Duodenal mucosa (tissue), 2 donors: ENCODE data around the gene TMEM170B.
A peak's percentile ranks its signal among the peaks of the same experiment; 100 is the strongest.

Experiments used
- H3K27ac ChIP-seq: one replicate; pipeline ENCODE4 v1.7.0; 2013; ENCODE audit warnings: low read depth, low read length
- H3K27me3 ChIP-seq, 2 donors: one replicate each; pipeline ENCODE4 v1.7.0; 2013; ENCODE audit warnings: low read length in 2 of 2, control low read depth in 1 of 2; ENCODE audit not compliant: insufficient read depth in 2 of 2, control insufficient read depth in 1 of 2
- H3K36me3 ChIP-seq, 2 donors: one replicate each; pipeline ENCODE4 v1.7.0; 2013; ENCODE audit warnings: low read length in 2 of 2, control low read depth in 1 of 2; ENCODE audit not compliant: insufficient read depth in 2 of 2, control insufficient read depth in 1 of 2
- H3K4me1 ChIP-seq, 2 donors: one replicate each; pipeline ENCODE4 v1.7.0; 2013; ENCODE audit warnings: low read length in 2 of 2, control low read depth in 1 of 2; ENCODE audit not compliant: insufficient read depth in 2 of 2, control insufficient read depth in 1 of 2
- H3K4me3 ChIP-seq, 2 donors: one replicate each; pipeline ENCODE4 v1.7.0; 2013; ENCODE audit warnings: low read length in 2 of 2, low read depth in 1 of 2
- H3K9ac ChIP-seq, 2 donors: one replicate each; pipeline ENCODE4 v1.7.0; 2013; ENCODE audit warnings: low read length in 2 of 2, low read depth in 1 of 2
- H3K9me3 ChIP-seq, 2 donors: one replicate each; pipeline ENCODE4 v1.7.0; 2013; ENCODE audit warnings: low read length in 2 of 2, control low read depth in 1 of 2; ENCODE audit not compliant: control insufficient read depth in 1 of 2

The TMEM170B gene, protein sequence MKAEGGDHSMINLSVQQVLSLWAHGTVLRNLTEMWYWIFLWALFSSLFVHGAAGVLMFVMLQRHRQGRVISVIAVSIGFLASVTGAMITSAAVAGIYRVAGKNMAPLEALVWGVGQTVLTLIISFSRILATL

DNA sequence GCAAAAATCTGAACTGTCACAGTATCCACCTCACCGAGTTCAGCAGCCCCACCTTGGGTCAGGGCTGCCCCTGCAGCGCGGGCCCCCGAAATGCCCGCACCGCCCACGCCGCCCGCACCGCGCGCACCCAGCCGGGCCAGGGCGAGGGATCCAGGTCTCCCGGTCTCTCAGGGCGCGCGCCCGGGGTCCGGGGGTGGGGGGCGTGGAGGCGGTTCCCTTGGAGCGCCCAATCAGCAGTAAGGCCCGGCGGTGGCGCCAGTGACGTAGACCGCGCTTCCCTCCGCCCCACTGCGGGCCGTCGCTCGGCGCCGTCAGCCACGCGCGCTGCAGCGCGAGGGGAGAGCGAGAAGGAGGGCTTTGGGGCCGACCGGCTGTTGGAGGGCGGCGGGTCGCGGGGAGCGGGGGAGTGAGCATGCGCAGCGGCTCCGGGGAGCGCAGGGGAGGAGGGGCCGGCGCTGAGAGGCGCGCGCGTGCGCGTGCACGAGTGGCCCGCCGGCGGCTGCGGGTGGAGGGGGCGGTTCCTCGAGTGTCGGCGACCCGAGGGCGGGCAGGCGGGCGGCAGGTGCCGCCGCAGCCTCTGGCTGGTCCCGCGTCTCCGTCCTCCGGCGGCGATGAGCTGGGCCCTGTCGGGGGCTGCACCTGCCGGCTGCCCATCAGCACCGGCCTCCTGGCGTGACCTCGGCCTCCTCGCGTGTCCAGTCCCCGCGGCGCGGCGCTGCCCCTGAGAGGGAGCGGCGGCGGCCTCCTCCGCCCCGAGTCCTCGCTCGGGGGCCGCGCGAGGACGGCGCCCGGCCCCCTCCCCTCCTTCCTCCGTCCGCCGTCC is at the start of gene TMEM170B:
Gene TMEM170B, plus strand, starts transcription at position 521 of the 823 bp plus-strand sequence. CDS start 529 bp downstream, outside the sequence.
- Histone ChIP-seq H3K27me3 (no peaks in the 10 kb centered on the region), H3K4me1 (peaks cover 7 to 9% of the 10 kb centered on the region in 2 donors), H3K27ac (peak within 1 kb of the TSS; percentile 50), H3K36me3 (no peaks in the 10 kb centered on the region), H3K9me3 (no peaks in the 10 kb centered on the region), H3K9ac (peak within 1 kb of the TSS; percentile 63 to 67), H3K4me3 (peak within 1 kb of the TSS; percentile 75 to 78)

DNA sequence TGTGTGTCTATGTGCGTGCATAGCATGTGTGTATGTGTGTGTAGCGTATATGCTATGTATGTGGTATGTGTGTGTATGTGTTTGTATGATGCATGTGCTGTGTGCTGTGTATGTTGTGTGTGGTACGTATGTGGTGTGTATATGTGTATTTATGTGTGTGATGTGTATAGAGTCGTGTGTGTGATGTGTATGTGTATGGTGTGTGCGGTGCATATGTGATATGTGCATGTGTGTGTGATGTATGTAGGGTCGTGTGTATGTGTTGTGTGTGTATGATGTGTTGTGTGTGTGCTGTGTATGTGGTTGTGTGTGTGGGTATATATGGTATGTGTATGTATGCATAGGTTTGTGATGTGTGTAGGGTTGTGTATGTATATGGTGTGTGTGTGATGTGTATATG is 46.6 kb upstream of the TMEM170B start:
- H3K27ac ChIP-seq = no peak overlapping the region
- H3K27me3 ChIP-seq = no peaks in the 10 kb centered on the region
- H3K9me3 ChIP-seq = no peaks in the 10 kb centered on the region
- no peaks in the 10 kb centered on the region for H3K4me1 ChIP-seq
- no peak overlapping the region for H3K9ac ChIP-seq
- no peak overlapping the region for H3K4me3 ChIP-seq
- no peaks in the 10 kb centered on the region for H3K36me3 ChIP-seq

DNA sequence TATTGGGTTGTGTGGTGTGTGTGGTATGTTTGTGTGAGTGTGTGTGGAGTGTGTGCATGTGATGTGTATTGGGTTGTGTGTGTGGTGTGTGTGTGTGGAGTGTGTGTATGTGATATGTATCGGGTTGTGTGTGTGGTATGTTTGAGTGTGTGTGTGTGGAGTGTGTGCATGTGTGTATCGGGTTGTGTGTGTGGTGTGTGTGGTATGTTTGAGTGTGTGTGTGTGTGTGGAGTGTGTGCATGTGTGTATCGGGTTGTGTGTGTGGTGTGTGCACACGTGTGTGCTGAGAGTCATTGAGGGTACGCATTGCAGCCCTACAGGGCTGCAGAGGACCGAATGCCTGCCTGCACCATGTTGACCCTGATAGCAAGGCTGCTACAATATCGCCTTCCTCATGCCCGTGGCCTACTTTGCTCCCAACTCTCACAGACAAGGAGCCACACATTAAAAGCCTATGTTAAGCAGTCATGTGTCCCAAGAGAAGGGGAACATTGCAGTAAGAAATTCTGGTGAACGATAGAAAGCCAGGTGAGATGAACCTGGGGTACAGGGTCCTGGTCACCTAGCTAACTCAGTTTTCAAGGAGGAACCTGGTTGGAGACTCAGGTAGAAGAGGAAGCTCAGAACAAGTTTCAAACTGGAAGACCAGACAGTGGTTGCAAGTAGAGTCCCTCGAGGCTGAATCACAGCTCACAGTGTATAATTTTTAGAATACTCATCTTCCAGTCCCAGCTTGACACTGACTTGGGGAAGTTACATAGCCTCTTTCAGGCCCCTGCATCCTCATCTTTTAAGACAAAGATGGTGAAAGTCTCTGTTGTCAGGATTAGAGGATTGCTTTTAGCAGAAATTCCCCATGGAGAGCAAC is 45.7 kb upstream of the TMEM170B start:
- H3K4me1 ChIP-seq = no peaks in the 10 kb centered on the region
- H3K9me3 ChIP-seq = no peaks in the 10 kb centered on the region
- H3K27ac ChIP-seq = no peak overlapping the region
- H3K36me3 ChIP-seq = no peaks in the 10 kb centered on the region
- H3K4me3 ChIP-seq = no peak overlapping the region
- no peak overlapping the region for H3K9ac ChIP-seq
- H3K27me3 ChIP-seq = no peaks in the 10 kb centered on the region

DNA sequence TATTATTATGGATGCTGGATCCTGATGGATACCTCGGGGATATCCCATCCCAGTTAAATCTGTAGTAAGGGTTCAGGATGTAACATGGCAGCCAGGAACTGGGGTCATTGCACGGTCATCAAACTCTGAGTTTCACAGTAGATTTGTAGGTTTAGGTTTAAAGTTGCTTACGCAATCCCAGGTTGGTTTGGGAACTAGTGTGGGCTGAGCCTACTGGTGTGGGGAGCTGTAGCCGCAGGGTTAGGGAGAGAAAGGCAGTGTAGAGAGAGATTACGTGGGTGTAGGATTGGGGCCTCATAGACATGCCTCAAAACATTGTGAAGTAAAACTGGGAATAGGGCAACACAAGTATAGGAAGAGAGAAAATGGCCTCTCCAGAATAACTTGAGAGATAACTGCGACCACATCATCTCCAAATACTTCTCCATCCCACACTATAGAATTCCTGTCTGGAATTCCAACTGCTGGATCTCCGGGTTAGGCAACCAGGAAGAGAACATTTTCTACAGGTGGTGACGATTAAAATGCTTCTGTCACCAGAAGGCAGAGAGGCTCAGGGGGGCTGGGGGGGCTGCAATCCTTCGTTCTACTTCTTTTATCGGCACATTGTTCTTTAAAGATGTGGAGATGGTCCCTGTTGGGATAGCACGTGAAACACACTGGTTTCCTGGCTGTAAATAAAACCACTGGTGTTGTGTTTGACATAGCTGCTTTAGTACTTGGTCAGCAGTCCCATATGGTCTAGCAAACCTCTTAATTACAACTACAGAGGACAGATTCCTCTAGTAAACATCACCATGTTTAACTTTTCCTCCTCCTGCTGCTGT is 44.9 kb upstream of the TMEM170B start:
- Histone ChIP-seq H3K9me3 (no peaks in the 10 kb centered on the region), H3K9ac (no peak overlapping the region), H3K27ac (no peak overlapping the region)

DNA sequence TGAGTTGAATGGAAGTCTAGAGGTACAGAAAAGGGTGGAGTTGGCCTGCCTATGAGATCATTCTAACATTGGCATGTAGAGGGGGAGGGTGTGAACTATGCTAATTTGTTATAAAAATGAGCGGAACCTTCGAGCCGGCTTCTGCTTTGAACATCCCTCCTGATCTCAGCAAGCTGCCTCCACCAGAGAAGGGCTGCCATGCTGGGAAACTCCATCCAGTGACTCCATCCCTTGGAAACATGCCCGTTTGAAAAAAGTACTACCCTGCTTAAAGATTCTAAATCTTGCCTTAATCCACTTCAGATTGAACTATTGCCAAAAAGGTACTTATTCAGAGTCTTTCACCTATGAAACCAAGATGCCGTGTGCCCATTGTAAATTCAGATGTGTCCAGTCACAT is 43.6 kb upstream of the TMEM170B start:
- no peak overlapping the region for H3K27ac ChIP-seq
- H3K9me3 ChIP-seq = no peaks in the 10 kb centered on the region
- H3K36me3 ChIP-seq = no peaks in the 10 kb centered on the region
- H3K4me1 ChIP-seq = no peaks in the 10 kb centered on the region
- no peak overlapping the region for H3K4me3 ChIP-seq
- H3K27me3 ChIP-seq = no peaks in the 10 kb centered on the region
- H3K9ac ChIP-seq = no peak overlapping the region

More for the DNA sequence above, 44.9 kb upstream of the TMEM170B start:
- Histone ChIP-seq H3K27me3 (no peaks in the 10 kb centered on the region), H3K36me3 (no peaks in the 10 kb centered on the region), H3K4me1 (no peaks in the 10 kb centered on the region), H3K4me3 (no peak overlapping the region)

DNA sequence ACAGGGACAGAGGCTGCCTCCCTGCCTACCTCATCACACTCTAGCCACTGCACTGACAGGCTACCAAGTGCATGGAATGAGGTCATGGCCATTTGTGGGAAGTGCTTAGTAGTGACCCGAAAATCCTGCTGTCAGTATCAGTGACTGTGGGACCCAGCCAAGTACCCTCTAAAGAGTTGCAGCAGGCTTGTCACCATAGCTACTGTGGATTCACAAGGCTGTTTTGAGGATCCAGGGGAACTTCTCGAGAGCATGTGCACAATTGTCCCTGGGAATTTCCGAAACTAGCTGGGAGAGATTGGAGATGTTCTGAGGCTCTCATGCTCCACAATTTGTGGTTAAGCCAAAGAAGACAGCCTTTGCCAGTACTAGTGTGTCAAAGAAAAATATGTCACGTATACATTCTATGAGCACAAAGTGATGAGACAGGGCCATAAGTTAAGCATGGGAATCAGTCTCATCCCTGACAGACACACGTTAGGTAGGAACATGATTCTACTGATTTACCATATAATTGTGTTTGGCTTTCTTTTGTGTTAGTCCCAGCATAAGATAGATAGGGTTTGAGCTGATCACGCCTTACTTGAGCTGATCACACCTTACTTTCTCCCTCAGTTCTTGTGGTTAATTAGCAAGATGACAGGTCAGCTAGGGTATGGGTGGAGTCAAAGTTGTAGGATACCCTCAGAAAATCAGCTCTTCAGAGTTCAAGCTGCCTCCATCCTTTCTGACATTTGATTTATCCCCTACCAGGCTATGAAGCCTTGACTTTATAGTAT is 42.6 kb upstream of the TMEM170B start:
- no peaks in the 10 kb centered on the region for H3K4me1 ChIP-seq
- H3K9me3 ChIP-seq = no peaks in the 10 kb centered on the region
- H3K27ac ChIP-seq = no peak overlapping the region
- no peak overlapping the region for H3K4me3 ChIP-seq
- H3K27me3 ChIP-seq = no peaks in the 10 kb centered on the region
- H3K9ac ChIP-seq = no peak overlapping the region
- H3K36me3 ChIP-seq = no peaks in the 10 kb centered on the region

DNA sequence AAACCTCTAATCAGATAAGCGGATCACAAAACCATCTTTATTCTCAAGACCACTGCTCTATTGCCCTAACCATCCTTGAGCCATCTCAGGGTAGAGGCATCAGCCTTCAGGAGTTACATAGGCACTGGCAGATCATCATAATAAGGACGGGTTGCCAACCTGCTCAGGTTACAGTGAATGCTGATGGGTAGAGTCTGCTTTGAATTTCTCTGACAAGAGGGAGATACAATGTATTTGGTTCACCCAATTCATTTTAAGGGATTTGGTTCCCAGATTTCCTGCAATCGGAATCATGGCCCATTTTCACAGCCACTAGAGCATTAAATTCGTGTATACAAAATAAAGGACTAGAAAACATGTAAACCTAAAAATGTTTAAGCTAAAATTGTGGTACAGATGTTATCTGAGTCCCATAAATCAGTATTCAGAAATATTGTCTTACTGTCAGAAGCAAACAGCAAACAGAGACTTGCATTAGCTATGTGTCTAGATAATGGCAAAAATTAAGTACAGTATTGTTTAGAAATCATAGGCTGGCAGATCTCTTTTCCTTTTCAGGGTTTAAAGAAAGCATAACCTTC is 41.9 kb upstream of the TMEM170B start:
- Histone ChIP-seq H3K4me1 (no peaks in the 10 kb centered on the region), H3K4me3 (no peak overlapping the region), H3K9me3 (no peaks in the 10 kb centered on the region), H3K36me3 (no peaks in the 10 kb centered on the region), H3K27me3 (no peaks in the 10 kb centered on the region), H3K9ac (no peak overlapping the region), H3K27ac (no peak overlapping the region)

DNA sequence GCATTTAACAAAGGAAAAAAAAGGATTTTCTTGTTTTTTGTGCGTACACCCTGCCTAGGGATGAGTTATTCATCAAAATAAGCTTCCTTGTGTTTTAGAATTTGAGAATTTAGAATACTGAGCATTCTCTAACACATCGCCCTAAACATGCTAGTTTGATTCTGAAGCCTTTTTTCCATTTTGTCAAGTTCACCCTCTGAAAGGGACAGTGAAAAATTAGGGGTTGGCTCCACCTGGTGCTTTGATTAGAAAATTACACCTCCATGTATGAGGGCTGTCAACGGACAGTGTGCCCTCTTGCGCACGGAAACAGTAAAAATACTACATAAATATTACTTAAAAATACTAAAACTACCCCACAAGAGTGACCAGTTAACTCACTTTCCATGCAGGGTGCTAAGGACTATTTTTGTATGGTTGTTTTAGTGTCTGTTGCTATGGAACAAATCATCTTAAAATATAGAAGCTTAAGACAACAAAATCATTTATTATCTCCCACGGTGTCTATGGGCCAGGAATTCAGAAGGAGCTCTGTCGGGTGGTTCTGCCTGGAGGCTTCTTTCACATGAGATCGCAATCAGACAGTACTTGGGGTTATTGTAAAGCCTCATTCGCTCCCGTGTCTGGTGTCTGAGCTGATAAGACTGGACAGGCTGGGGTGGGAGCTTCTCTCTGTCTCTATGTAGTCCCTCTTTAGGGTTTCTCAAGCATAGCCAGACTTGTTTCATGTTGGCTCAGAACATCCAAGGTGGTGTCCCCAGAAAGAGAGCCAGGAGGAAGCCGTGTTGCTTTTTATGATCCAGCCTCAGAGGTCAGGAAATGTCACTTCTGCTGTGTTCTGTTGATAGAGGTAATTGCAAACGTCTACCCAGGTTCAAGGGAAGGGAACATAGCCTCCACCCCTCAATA is 41.1 kb upstream of the TMEM170B start:
- no peak overlapping the region for H3K9ac ChIP-seq

More for the DNA sequence above, 41.1 kb upstream of the TMEM170B start:
- Histone ChIP-seq H3K27ac (no peak overlapping the region), H3K4me1 (no peaks in the 10 kb centered on the region), H3K4me3 (no peak overlapping the region), H3K36me3 (no peaks in the 10 kb centered on the region), H3K9me3 (no peaks in the 10 kb centered on the region), H3K27me3 (no peaks in the 10 kb centered on the region)
